ELR (cell line): ENCODE measurements around the gene VPS37B.
"Not testable (repeated sequence)": the region's sequence is repeated elsewhere in the genome, so short reads cannot be mapped to it uniquely, and the experiment has no call there.

Source experiments
- DNase-seq: peaks from one replicate; pipeline ENCODE4 v3.0.0-alpha.2; 2015; ENCODE audit warnings: low read depth

The VPS37B gene

DNA sequence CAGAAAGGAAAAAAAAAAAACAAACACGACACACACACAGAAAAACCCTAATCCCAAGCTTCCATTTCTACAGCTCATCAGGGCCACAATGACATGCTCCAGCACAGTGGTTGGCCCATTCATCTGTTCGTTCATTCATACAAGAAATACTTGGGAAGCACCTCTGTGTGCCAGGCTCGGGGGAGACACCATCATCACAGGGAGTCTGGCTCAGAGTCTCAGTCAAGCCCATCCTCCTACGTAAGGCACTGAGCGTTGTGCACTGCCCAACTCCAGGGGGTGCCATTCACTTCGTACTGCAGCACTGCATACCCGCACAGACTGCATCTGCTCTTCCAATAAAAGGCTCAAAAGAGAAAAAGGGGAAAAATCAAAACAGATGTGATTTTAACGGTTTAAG is 15.3 kb downstream of the VPS37B start:
- DNase-seq = peak; percentile 55

GRCh38 chr12:122880155-122880667 is 15.7 kb downstream of the VPS37B start:
- no peak for DNase-seq

DNA sequence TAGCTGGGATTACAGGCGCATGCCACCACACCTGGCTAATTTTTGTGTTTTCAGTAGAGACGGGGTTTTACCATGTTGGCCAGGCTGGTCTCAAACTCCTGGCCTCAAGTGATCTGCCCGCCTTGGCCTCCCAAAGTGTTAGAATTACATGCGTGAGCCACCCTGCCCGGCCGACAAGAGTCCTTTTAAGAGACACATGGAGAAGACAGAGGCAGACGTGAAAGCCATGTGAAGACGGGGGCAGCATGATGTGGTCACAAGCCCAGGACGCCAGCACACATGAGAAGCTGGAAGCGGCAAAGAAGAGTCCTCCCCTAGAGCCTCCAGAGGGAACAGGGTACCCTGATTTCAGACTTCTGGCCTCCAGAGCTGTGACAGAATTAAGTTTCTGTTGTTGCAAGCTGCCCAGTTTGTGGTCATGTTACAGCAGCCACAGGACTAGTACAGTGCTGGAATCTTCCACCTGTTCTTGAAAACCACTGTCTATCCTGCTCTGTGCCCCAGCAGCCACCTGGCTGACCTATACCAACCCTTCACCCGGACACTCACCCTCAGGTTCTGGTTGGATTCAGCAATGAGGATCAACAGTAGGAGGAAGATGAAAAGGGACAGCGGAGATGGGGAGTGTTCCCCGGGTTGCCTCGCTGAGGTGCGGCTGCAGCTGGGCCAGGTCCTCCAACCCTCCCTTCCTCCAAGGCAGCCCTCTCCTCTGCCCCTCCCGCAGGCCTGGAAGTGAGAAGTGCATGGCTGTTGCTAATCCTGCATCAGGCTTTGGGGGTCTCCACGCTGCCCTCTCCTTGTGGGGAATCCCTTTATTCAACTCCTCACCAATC is 16.9 kb downstream of the VPS37B start:
- no peak for DNase-seq

DNA sequence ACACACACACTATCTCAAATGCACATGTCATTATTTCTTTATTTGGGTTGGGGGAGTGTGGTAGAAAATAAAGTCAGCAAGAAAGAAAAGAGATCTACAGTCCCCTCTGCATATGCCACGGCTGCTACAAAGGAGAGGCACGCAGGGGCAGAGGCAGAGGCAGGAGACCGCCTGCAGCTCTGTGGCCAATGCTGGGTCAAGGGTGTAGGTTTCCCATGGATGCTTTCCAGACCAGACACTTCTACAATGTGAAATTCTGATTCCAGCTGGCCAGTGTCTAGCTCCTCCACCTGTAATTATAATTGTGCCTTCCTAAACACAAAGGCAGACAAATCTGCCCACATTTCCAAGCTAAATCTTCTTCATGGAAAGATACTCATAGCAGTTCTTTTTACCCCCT is 19.2 kb downstream of the VPS37B start:
- no peak for DNase-seq

DNA sequence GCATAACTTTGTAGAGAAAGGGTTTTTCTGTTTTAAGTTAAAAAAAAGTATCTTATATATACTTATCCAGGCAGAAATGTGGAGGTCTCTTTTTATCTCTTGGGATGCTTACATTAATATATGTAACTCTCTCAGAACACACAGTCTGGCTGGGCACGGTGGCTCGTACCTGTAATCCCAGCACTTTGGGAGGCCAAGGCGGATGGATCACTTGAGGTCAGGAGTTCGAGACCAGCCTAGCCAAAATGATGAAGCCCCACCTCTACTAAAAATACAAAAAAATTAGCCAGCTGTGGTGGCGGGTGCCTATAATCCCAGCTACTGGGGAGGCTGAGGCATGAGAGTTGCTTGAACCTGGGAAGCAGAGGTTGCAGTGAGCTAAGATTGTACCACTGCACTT is 19.6 kb downstream of the VPS37B start:
- DNase-seq = not testable (repeated sequence)

- DNase-seq = no peak
Measured at GRCh38 chr12:122875590-122876220, 20.2 kb downstream of the VPS37B start.

DNA sequence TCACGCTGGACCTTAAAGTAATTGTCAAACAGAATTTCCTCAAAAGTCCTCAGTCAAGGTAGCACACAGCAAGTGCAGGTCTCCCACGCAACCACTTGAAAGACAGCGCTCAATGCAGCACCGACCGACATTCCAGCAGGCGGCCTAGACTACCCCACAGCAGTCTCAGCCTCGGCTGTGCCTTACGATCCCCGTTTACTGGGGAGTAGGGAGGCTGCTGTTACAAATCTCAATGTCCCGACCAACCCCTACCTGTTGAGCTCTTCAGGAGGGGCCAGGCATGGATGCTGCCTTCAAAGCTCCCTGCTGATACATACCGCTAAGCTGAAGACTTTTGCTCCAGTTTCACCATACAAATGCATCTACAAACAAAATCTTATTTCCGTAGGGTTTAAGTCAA is 21.8 kb downstream of the VPS37B start:
- DNase-seq = no peak

GRCh38 chr12:122873540-122873939 is 22.4 kb downstream of the VPS37B start:
- DNase-seq = no peak

GRCh38 chr12:122872815-122873361 is 23.0 kb downstream of the VPS37B start:
- DNase-seq = no peak

- DNase-seq = peak; percentile 85
Measured at GRCh38 chr12:122871851-122872780, 23.8 kb downstream of the VPS37B start.

GRCh38 chr12:122870867-122871664 is 24.9 kb downstream of the VPS37B start:
- no peak for DNase-seq

DNA sequence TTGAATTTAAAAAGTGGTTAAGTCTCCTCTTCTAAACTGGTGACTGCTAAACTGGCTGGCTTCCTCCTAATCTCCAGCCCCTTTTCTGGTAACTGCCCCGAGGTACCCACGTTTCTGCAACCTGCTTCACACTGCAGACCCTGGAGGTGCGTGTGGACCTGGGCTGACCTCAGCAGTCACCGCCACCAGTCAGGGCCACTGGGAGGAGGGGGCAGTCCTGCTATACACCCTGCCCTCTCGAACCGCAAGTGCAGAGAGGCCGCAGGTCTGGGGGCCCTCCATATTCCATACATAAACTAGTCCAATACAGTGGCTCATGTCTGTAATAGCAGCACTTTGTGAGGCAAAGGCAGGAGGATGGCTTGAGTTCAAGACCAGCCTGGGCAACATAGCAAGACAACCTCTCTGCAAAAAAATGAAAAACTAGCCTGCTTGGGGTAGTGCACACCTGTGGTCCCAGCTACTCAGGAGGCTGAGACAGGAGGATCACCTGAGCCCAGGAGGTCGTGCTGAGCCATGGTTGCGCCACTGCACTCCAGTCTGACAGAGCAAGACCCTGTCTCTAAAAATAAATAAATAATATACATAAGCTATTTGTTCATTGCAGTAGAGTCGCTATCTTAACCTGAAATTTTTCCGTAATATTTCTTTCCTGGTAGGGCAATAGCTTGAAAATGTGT is 25.6 kb downstream of the VPS37B start:
- no peak for DNase-seq

DNA sequence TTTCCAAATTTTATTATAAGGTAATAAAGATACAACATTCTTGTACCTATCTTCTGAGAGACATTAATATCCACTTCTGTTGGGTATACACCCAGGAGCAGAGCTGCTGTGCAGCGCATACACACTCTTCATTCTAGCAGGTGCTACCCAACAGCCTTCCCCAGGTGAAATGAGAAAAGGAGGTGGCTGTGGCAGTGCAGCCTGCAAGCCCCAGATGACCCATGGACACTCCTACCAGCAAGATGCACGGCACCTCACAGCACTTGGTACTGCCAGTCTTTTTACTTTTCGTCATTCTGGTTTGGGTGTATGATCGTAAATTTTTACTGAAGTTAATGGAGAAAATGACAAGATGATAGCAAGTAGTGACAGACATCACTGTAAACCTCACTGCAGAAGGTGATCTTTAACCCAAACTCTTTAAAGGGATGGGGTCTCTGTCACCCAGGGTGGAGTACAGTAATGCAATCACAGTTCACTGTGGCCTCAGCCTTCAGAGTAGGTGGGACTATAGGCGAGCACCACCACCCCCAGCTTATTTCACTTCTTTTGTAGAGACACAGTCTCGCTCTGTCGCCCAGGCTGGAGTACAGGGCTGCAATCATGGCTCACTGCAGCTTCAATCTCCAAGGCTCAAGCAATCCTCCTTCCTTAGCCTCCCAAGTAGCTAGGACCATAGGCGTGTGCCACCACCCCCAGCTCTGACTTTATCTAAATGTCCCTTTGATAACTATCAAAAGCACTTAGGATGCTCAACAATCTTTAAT is 26.5 kb downstream of the VPS37B start:
- DNase-seq = no peak

- no peak for DNase-seq
Measured at GRCh38 chr12:122868471-122869177, 27.3 kb downstream of the VPS37B start.

DNA sequence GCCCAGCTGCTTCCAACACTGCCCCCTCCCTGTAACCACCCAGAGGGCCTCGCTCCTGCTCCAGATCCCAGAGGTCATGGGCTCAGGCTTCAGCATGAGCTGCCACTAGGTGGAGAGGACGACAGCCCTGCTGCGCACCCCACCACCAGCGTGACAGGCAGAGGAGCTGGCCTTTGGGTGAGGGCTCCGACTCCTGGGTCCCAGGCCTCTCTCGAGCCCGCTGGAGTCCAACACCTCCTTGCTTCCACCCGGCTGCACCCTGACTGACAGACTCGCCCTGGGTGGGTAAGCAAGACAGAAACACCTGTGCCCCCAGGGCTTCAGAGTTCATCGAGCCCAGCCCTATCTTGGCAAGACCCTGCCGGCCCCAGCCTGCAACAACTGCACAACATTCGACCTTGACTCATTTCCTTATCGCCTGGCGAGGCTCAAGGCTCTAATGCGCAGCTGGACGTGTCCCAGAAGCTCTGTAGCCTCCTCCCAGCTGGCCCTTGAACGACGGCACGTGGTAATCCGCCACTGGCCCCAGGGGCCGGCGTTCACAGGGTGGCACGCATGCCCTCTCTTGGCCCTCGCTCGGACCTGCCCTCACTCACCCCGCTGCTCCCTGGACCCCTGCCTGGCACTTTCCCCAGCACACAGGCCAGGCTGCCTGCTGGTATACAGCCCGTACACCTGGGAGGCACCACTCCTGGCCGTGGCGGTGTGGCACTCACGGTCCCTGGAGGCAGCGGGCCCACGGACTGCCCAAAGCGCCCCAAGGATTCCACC is 28.0 kb downstream of the VPS37B start:
- peak; percentile 48 for DNase-seq

GRCh38 chr12:122866950-122867607 is 28.8 kb downstream of the VPS37B start:
- DNase-seq = no peak

DNA sequence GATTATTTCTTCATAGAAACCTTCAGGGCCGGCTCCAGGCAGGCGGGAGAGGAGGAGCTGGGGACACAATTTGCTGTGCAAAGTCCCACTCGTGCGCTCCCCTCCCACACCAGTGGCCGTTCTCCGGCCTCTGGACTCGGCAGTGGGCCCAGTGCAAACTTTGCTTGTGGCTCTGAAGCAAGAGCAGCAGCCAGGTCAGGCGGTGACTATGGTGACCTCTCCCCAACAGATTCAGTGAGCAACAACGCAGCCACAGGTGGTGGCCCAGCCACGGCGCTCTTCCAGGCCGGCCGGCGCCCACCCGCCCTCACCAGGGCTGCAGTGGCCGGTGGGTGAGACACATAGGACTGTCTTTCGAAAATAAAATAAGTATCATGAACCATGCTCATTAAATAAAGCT is 29.5 kb downstream of the VPS37B start:
- no peak for DNase-seq
